Right lobe of liver (tissue), 6 donors: ENCODE measurements around the gene ERBB4. TPM values are rescaled to one million over a fixed set of nuclear protein-coding genes. Genes with fewer than 3 reads are reported as not detected.

Source experiments
- ATAC-seq, 4 donors: fragments of 200-7000 bp; cut with Tn5 transposase; one replicate each; pipeline ENCODE4 v1.9.1; 2020; ENCODE audit warnings: mild to moderate bottlenecking in 4 of 4, moderate library complexity in 4 of 4
- DNase-seq, 3 donors: peaks; one replicate each; pipeline ENCODE4 v3.0.0-alpha.2; 2020
- H3K27ac ChIP-seq, 3 donors: fragments of 200-600 bp; one replicate each; pipeline ENCODE4 v1.8.0; 2022
- H3K27me3 ChIP-seq, 2 donors: fragments of 200-600 bp; one replicate each; pipeline ENCODE4 v1.8.0; 2022
- H3K36me3 ChIP-seq, 4 donors: fragments of 200-600 bp; sonication (generic) in 1 of 4; one replicate each; pipeline versions ENCODE4 v1.5.1 to v1.8.0; 2017 to 2022; ENCODE audit warnings: control low read depth in 1 of 4
- H3K4me1 ChIP-seq, 4 donors: fragments of 200-600 bp; sonication (generic) in 1 of 4; one replicate each; pipeline versions ENCODE4 v1.5.1 to v1.8.0; 2017 to 2022; ENCODE audit warnings: control low read depth in 1 of 4
- H3K4me3 ChIP-seq, 3 donors: fragments of 200-600 bp; one replicate each; pipeline ENCODE4 v1.8.0; 2022
- H3K9me3 ChIP-seq, 4 donors: fragments of 200-600 bp; sonication (generic) in 1 of 4; one replicate each; pipeline versions ENCODE4 v1.5.1 to v1.8.0; 2017 to 2022; ENCODE audit warnings: control low read depth in 1 of 4
- CTCF ChIP-seq, 4 donors: fragments of 200-600 bp in 3 of 4; fragments of 450-650 bp in 1 of 4; IDR thresholded peaks; one replicate each; pipeline versions ENCODE4 v1.5.1 to v1.8.0; 2016 to 2022; ENCODE audit warnings: antibody characterized with exemption in 4 of 4, mild to moderate bottlenecking in 2 of 4
- POLR2A ChIP-seq: fragments of 450-650 bp; IDR thresholded peaks from one replicate; pipeline ENCODE4 v1.6.1; 2017; ENCODE audit warnings: antibody characterized with exemption, mild to moderate bottlenecking
- WGBS: methylation state at CpG from one replicate; pipeline ENCODE4 v1.1.6; 2018; ENCODE audit warnings: low coverage, low lambda C conversion rate; ENCODE audit not compliant: insufficient coverage; ENCODE audit errors: missing lambda C conversion rate; 5-methylcytosine and 5-hydroxymethylcytosine counted together
- intact Hi-C, 2 donors: fragments of 100-400 bp; cut with DNase I; formaldehyde crosslinking; loops; one replicate each; pipeline versions ENCODE4 v1.11.2 to v1.14.1; 2022
- total RNA-seq, 6 experiments: library from RNA; depleted of rRNA in 2 of 6; stranded (reverse); fragments of >200 nt in 2 of 6; fragmentation: NEBNext Ultra II Directional in 3 of 6; extraction: Animal tissue kit (Norgen Biotek cat#: 25700) in 3 of 6; gene quantifications; one replicate each; pipeline versions ENCODE4 v1.1.0 to v1.2.4, GENCODE V29; 2016 to 2023
- donor health status: DM: no; HTN: yes; CAD: no.
- donor health status: DM: no; HTN: no; CAD: no.
- donor health status: DM: no; HTN: no; CAD: no.
- donor health status: DM: no; HTN: yes; CAD: no.
- donor health status: DM: no; HTN: yes; CAD: no.

The ERBB4 gene
- total RNA-seq, 6 experiments from 2014 or later: 0.02 to 0.59 (median 0.08) TPM; not detected in 2

GRCh38 chr2:211413746-211414145 is 1124.9 kb downstream of the ERBB4 start:
- intact Hi-C loops: no loop called here
- Histone ChIP-seq H3K27ac (no peak overlapping the region), H3K4me1 (peaks cover 0 to 3% (median 0%) of the 10 kb centered on the region in 4 donors), H3K4me3 (no peak overlapping the region), H3K9me3 (no peaks in the 10 kb centered on the region), H3K36me3 (no peaks in the 10 kb centered on the region), H3K27me3 (no peaks in the 10 kb centered on the region)
- DNase-seq (no peak), ATAC-seq (no peak)
- WGBS: 71% methylated on average over 3 of the region's 7 CpGs
- no peak for TF ChIP-seq CTCF (IDR thresholded peaks at IDR 0.05)
- no peak for TF ChIP-seq POLR2A

GRCh38 chr2:211408483-211408891 is 1130.1 kb downstream of the ERBB4 start:
- no peaks in the 10 kb centered on the region for H3K27me3 ChIP-seq
- TF ChIP-seq POLR2A (no peak), CTCF (IDR thresholded peaks at IDR 0.05) (no peak)
- H3K27ac ChIP-seq: no peak overlapping the region
- peaks cover 0 to 7% (median 0%) of the 10 kb centered on the region in 4 donors for H3K4me1 ChIP-seq
- intact Hi-C loops: no loop called here
- no peaks in the 10 kb centered on the region for H3K9me3 ChIP-seq
- ATAC-seq (peak; percentile 42 to 93 (median 53)), DNase-seq (no peak)
- H3K4me3 ChIP-seq: no peak overlapping the region
- WGBS: 14% methylated on average over 4 of the region's 4 CpGs
- no peaks in the 10 kb centered on the region for H3K36me3 ChIP-seq

- no peaks in the 10 kb centered on the region for H3K27me3 ChIP-seq
- no peaks in the 10 kb centered on the region for H3K36me3 ChIP-seq
- no peak overlapping the region for H3K4me3 ChIP-seq
- WGBS: 61% methylated on average over 3 of the region's 3 CpGs
- no peak overlapping the region for H3K27ac ChIP-seq
- ATAC-seq (no peak), DNase-seq (no peak)
- TF ChIP-seq POLR2A (no peak), CTCF (IDR thresholded peaks at IDR 0.05) (no peak)
- H3K4me1 ChIP-seq: peaks cover 0 to 7% (median 0%) of the 10 kb centered on the region in 4 donors
- intact Hi-C loops: no loop called here
- H3K9me3 ChIP-seq: no peaks in the 10 kb centered on the region
Observed at GRCh38 chr2:211407076-211407475, 1131.5 kb downstream of the ERBB4 start.

GRCh38 chr2:211405036-211405435 is 1133.6 kb downstream of the ERBB4 start:
- intact Hi-C loops: no loop called here
- Histone ChIP-seq H3K36me3 (no peaks in the 10 kb centered on the region), H3K9me3 (no peaks in the 10 kb centered on the region), H3K4me1 (peaks cover 0 to 7% (median 0%) of the 10 kb centered on the region in 4 donors), H3K4me3 (no peak overlapping the region), H3K27me3 (no peaks in the 10 kb centered on the region), H3K27ac (no peak overlapping the region)
- no peak for TF ChIP-seq POLR2A
- no peak for TF ChIP-seq CTCF (IDR thresholded peaks at IDR 0.05)
- ATAC-seq (no peak), DNase-seq (no peak)
- WGBS: 44% methylated on average over 4 of the region's 4 CpGs

GRCh38 chr2:211404098-211404497 is 1134.5 kb downstream of the ERBB4 start:
- no peaks in the 10 kb centered on the region for H3K36me3 ChIP-seq
- H3K27me3 ChIP-seq: no peaks in the 10 kb centered on the region
- H3K4me1 ChIP-seq: peaks cover 0 to 7% (median 0%) of the 10 kb centered on the region in 4 donors
- no peak overlapping the region for H3K27ac ChIP-seq
- WGBS: 48% methylated on average over 4 of the region's 4 CpGs
- ATAC-seq (no peak), DNase-seq (no peak)
- H3K4me3 ChIP-seq: no peak overlapping the region
- TF ChIP-seq CTCF (IDR thresholded peaks at IDR 0.05) (no peak), POLR2A (no peak)
- intact Hi-C loops: no loop called here
- no peaks in the 10 kb centered on the region for H3K9me3 ChIP-seq
